ENCODE measurements around the gene SARM1.

Gene SARM1

GRCh38 chr17:28344435-28344901, 27.0 kb upstream of the SARM1 start:
- H3K4me3 ChIP-seq (ENCODE audit: severe bottlenecking), result no peak overlapping the region
- no peak overlapping the region for H3K27ac ChIP-seq (ENCODE audit: poor library complexity, severe bottlenecking)
- ATAC-seq (ENCODE audit: low read depth), result no peak
- TF ChIP-seq CTCF (IDR thresholded peaks at IDR 0.05; ENCODE audit: poor library complexity, severe bottlenecking), result no peak
- no peak for DNase-seq (ENCODE audit: low spot score)
- peaks cover 21% of the 10 kb centered on the region for H3K4me1 ChIP-seq (ENCODE audit: insufficient read depth, poor library complexity, severe bottlenecking)
- H3K9me3 ChIP-seq (ENCODE audit: severe bottlenecking), result no peaks in the 10 kb centered on the region
- H3K27me3 ChIP-seq (ENCODE audit: insufficient read depth, poor library complexity, severe bottlenecking), result no peaks in the 10 kb centered on the region
- H3K36me3 ChIP-seq (ENCODE audit: low read depth), result peaks cover 87% of the 10 kb centered on the region

- peaks cover 87% of the 10 kb centered on the region for H3K36me3 ChIP-seq (ENCODE audit: low read depth)
- DNase-seq (ENCODE audit: low spot score), result no peak
Measured at GRCh38 chr17:28345419-28346198, 25.9 kb upstream of the SARM1 start.

GRCh38 chr17:28346199-28346580, 25.3 kb upstream of the SARM1 start:
- H3K27ac ChIP-seq (ENCODE audit: poor library complexity, severe bottlenecking), result peak overlapping the region; percentile 90

More at GRCh38 chr17:28345419-28346198, 25.9 kb upstream of the SARM1 start:
- Histone ChIP-seq H3K27me3 (ENCODE audit: insufficient read depth, poor library complexity, severe bottlenecking) (no peaks in the 10 kb centered on the region), H3K9me3 (ENCODE audit: severe bottlenecking) (no peaks in the 10 kb centered on the region), H3K4me1 (ENCODE audit: insufficient read depth, poor library complexity, severe bottlenecking) (peaks cover 21% of the 10 kb centered on the region), H3K27ac (ENCODE audit: poor library complexity, severe bottlenecking) (peak overlapping the region; percentile 90), H3K4me3 (ENCODE audit: severe bottlenecking) (no peak overlapping the region)
- no peak for TF ChIP-seq CTCF (IDR thresholded peaks at IDR 0.05; ENCODE audit: poor library complexity, severe bottlenecking)
- no peak for ATAC-seq (ENCODE audit: low read depth)

GRCh38 chr17:28346746-28347246, 24.7 kb upstream of the SARM1 start:
- no peak overlapping the region for H3K4me3 ChIP-seq (ENCODE audit: severe bottlenecking)
- no peaks in the 10 kb centered on the region for H3K9me3 ChIP-seq (ENCODE audit: severe bottlenecking)
- H3K27me3 ChIP-seq (ENCODE audit: insufficient read depth, poor library complexity, severe bottlenecking), result no peaks in the 10 kb centered on the region
- peaks cover 21% of the 10 kb centered on the region for H3K4me1 ChIP-seq (ENCODE audit: insufficient read depth, poor library complexity, severe bottlenecking)
- H3K27ac ChIP-seq (ENCODE audit: poor library complexity, severe bottlenecking), result peak overlapping the region; percentile 90
- DNase-seq (ENCODE audit: low spot score) (no peak), ATAC-seq (ENCODE audit: low read depth) (peak; percentile 35)
- TF ChIP-seq CTCF (IDR thresholded peaks at IDR 0.05; ENCODE audit: poor library complexity, severe bottlenecking), result peak; percentile 6
- H3K36me3 ChIP-seq (ENCODE audit: low read depth), result peaks cover 87% of the 10 kb centered on the region

More at GRCh38 chr17:28346199-28346580, 25.3 kb upstream of the SARM1 start:
- peaks cover 21% of the 10 kb centered on the region for H3K4me1 ChIP-seq (ENCODE audit: insufficient read depth, poor library complexity, severe bottlenecking)
- ATAC-seq (ENCODE audit: low read depth), result no peak
- H3K27me3 ChIP-seq (ENCODE audit: insufficient read depth, poor library complexity, severe bottlenecking), result no peaks in the 10 kb centered on the region
- peaks cover 87% of the 10 kb centered on the region for H3K36me3 ChIP-seq (ENCODE audit: low read depth)
- TF ChIP-seq CTCF (IDR thresholded peaks at IDR 0.05; ENCODE audit: poor library complexity, severe bottlenecking), result no peak
- no peak overlapping the region for H3K4me3 ChIP-seq (ENCODE audit: severe bottlenecking)
- no peaks in the 10 kb centered on the region for H3K9me3 ChIP-seq (ENCODE audit: severe bottlenecking)
- no peak for DNase-seq (ENCODE audit: low spot score)

All from RWPE2 (cell line).